WI38 (cell line): ENCODE measurements around the gene NEIL3.

Experiments
- H3K4me3 ChIP-seq: 2 replicates; pipeline ENCODE4 v1.5.1; 2011; ENCODE audit warnings: low read depth, mild to moderate bottlenecking, control low read depth, low read length
- TF ChIP-seq, protein P1 (sequence below): IDR thresholded peaks from 2 replicates; pipeline ENCODE4 v1.5.1; 2012; ENCODE audit warnings: low read depth, mild to moderate bottlenecking, control low read depth, low read length

The NEIL3 gene

GRCh38 chr4:177288335-177288734 lies 21.3 kb upstream of the NEIL3 start:
- no peak overlapping the region for H3K4me3 ChIP-seq
- TF ChIP-seq, protein P1, sequence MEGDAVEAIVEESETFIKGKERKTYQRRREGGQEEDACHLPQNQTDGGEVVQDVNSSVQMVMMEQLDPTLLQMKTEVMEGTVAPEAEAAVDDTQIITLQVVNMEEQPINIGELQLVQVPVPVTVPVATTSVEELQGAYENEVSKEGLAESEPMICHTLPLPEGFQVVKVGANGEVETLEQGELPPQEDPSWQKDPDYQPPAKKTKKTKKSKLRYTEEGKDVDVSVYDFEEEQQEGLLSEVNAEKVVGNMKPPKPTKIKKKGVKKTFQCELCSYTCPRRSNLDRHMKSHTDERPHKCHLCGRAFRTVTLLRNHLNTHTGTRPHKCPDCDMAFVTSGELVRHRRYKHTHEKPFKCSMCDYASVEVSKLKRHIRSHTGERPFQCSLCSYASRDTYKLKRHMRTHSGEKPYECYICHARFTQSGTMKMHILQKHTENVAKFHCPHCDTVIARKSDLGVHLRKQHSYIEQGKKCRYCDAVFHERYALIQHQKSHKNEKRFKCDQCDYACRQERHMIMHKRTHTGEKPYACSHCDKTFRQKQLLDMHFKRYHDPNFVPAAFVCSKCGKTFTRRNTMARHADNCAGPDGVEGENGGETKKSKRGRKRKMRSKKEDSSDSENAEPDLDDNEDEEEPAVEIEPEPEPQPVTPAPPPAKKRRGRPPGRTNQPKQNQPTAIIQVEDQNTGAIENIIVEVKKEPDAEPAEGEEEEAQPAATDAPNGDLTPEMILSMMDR, result no peak

GRCh38 chr4:177290780-177291179 lies 18.9 kb upstream of the NEIL3 start:
- TF ChIP-seq, protein P1, result no peak
- no peak overlapping the region for H3K4me3 ChIP-seq

GRCh38 chr4:177292171-177292570 lies 17.5 kb upstream of the NEIL3 start:
- no peak overlapping the region for H3K4me3 ChIP-seq
- TF ChIP-seq, protein P1, result no peak

DNA sequence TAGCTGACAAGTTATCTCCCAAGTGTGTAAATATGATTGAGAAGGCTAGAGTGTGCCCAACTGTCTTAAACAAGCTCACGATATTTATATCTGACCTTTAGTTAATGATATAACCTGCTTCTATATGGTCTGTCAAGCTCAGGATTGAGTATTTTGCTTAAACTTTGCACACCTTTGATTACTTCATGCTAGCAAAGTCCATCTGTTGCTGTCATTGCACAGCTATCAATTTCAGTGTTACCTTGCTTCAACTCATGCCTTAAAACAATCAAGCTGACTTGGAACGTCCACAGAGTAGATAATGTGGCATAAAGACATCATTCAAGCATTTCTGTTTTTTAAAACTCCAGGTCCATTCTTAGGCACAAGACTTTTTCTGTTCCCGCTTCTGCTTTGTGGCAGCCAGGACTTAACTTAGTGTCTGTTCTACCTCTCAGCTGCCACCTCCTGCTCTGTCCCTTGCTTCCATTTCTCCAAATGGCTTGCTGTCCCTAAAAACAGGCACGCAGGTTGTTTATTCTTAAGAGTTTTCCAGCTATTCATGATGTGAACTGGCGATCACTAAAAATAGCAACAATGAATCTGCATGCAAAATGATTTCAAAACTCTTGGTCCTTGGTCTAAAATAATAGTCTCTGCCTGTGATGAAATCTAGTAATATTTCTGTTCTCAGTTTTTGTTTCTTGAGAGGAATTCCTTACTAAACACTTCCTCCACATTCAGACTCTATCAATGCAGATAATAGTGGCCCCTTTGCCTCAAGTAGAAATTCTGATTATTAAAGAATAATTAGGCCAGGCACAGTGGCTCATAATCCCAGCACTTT lies 16.3 kb upstream of the NEIL3 start:
- no peak overlapping the region for H3K4me3 ChIP-seq
- TF ChIP-seq, protein P1, result no peak

DNA sequence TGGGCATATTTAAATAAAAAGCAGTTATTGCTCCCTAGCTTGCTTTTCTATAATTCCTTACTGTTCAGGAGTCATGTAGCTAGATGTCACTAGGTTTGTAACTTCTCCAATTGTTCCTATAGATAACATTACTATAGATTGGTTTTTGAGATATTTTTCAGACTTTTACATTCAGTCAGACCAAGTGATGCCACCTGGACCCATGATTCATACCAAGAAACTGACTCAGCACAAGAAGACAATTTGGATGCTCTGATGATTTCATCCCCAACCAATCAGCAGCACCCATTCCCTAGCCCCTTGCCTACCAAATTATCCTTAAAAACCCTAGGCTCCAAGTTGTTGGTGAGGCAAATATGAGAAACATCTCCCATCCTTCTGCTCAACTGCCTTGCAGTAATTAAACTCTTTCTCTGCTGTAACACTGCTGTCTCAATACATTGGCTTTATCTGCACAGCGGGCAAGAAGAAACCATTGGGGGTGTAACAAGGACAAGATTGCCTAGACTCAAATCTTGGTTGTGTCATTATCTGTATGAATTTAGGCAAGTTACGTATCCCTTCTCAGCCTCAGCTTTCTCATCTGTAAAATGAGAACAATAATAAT lies 11.8 kb upstream of the NEIL3 start:
- TF ChIP-seq, protein P1, result no peak

DNA sequence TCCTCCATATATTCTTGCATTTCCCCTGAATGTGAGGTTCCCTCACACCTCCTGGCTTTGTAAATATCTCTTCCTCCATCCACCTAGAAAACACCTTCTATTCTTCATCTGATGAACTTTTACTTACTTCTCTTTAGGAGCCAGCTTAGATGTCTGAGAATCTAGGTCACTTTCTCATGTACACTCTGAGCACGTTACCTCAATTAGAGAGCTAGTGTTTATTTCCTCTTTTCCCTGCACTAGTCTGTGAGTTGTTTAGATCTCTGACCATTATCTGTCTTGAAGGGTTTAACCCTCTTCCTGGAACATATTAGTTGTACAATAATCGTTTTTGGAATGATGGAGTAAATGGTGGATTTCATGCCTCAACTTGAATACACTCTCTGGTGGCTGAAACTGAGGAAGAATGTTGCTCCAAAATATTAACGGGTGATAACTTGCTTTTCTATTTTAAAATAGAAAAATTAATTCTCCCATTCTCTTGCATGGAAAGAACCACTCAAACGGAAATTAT lies 8.5 kb upstream of the NEIL3 start:
- TF ChIP-seq, protein P1, result no peak
- H3K4me3 ChIP-seq, result no peak overlapping the region

More for the DNA sequence above, 11.8 kb upstream of the NEIL3 start:
- no peak overlapping the region for H3K4me3 ChIP-seq
